Measurements from ENCODE around the gene ACSM3.
A peak's percentile ranks its signal among the peaks of the same experiment; 100 is the strongest.
"Not testable (repeated sequence)": the region's sequence is repeated elsewhere in the genome, so short reads cannot be mapped to it uniquely, and the experiment has no call there.

The ACSM3 gene

DNA sequence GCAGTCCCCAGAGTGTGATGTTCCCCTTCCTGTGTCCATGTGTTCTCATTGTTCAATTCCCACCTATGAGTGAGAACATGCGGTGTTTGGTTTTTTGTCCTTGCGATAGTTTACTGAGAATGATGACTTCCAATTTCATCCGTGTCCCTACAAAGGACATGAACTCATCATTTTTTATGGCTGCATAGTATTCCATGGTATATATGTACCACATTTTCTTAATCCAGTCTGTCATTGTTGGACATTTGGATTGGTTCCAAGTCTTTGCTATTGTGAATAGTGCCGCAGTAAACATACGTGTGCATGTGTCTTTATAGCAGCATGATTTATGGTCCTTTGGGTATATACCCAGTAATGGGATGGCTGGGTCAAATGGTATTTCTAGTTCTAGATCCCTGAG, 8.0 kb upstream of the ACSM3 start:
- DNase-seq (ENCODE audit: low read depth): not testable (repeated sequence)

DNA sequence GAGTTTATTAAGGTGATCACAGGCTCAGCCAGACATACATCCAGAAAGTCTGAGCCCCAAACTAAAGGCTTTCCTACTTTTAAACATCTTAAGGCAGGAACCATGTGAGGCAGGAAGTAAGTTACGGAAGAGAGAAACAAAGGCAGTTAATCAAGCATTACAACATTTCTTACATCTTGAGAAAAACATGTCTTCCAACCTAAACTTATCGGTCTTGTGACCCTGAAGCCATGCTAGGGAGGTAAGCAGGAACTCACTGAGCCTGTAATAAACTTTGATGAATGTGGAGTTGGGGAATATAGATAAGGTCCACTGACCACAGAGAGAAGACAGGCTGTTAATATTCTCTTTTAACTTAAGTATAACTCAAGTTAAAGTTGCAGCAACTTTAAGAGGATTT, 3.5 kb upstream of the ACSM3 start:
- no peak for DNase-seq (ENCODE audit: low read depth)

DNA sequence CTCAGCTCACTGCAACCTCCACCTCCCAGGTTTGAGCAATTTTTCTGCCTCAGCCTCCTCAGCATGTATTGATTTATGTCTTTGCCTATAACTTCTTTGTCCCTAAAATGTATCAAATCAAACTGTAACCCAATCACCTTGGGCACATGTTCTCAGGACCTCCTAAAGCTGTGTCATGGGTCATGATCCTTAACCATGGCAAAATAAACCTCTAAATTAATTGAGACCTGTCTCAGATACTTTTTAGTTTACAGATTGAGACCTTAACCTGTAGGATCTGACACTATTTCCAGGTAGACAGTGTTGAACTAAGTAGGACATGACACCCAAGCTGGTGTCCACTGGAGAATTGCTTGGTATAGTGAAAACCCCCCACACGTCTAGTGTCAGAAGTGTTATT, 2.6 kb upstream of the ACSM3 start:
- no peak for DNase-seq (ENCODE audit: low read depth)

DNA sequence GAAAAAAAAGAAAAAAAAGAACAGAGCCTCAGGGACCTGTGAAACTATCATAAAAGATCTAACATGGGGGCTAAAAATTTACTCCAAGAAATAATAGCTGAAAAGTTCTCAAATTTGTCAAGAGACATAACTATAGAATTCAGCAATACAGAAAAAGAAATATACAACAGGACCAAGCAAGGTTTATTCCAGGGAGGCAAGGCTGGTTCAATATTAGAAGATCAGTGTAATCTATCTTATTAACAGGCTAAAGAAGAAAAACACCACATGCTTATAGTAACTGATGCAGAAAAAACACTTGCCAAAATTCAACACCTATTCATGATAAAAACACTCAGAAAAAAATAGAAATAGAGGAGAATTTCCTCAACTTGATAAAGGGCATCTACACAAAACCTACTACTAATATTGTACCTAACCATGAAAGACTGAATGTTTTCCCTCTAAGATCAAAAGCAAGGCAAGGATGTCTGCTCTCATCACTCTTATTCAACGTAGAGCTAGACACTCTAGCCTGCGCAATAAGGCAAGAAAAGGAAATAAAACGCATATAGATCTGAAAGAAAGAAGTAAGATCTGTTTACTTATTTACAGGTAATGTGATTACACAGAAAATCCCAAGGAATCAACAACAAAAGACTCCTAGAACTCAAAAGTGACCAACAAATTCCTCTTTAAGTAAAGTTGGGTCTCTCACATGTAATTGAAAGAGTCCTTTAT, 1.2 kb upstream of the ACSM3 start:
- no peak for DNase-seq (ENCODE audit: low read depth)

DNA sequence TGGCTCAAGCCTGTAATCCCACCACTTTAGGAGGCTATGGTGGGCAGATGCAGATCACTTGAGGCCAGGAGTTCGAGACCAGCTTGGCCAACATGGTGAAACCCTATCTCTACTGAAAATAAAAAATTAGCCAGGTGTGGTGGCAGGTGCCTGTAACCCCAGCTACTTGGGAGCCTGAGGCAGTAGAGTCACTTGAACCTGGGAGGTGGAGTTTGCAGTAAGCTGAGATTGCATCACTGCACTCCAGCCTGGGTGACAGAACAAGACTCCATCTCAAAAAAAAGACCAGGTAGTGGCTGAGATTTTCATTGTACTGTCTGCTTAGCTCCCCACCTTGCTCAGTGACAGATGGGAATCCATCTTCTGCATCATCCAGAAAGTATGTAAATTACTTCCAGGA, 634 bp downstream of the ACSM3 start:
- DNase-seq (ENCODE audit: low read depth): not testable (repeated sequence)

DNA sequence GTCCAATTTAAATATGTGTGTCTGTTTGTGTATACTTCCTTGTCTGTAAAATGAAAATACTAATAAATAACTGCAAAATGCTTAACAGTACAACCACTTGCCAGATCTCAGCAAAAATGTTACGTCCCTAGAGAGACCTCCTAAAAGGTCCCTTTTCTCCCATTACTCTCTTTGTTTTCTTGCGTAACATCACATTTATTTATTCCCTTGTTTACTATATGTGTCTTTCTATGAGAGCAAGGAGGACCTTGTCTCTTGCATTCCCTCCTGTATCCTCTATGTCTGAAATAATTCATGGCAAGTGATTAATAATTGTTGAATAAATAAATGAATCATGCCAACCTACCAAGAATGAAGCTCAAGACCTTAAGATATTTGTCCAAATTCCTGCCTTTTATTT, 1.9 kb downstream of the ACSM3 start:
- no peak for DNase-seq (ENCODE audit: low read depth)

DNA sequence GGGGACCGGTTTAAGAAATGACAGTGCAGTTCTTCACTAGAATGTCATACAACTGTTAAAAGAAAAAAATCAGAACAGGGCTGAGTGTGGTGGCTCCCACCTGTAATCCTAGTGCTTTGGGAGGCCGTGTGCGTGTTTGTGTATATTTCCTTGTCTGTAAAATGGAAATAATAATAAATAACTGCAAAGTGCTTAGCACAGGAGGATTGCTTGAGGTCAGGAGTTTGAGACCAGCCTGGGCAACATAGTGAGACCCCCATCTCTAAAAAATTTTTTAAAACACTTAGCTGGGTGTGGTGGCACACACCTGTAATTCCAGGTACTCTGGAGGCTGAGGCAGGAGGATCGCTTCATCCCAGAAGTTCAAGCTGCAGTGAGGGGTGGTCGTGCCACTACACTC, 2.5 kb downstream of the ACSM3 start:
- DNase-seq (ENCODE audit: low read depth): no peak

DNA sequence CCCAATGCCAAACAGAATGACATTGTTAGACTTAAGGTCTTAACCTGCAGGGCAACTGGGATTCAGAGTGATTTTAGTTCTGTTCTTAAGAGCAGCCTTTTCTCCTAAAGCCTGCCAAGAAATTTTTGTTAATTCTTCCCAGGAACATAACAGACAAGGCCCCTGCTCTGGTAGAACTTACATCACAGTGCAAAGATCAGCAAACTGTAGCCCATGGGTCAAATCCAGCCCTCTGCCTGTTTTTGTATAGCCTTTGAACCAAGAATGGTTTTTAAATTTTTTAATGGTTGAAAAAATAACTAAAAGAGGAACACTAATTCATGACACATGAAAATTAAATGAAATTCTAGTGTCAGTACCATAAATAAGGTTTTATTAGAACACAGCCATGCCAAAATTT, 3.8 kb downstream of the ACSM3 start:
- no peak for DNase-seq (ENCODE audit: low read depth)

DNA sequence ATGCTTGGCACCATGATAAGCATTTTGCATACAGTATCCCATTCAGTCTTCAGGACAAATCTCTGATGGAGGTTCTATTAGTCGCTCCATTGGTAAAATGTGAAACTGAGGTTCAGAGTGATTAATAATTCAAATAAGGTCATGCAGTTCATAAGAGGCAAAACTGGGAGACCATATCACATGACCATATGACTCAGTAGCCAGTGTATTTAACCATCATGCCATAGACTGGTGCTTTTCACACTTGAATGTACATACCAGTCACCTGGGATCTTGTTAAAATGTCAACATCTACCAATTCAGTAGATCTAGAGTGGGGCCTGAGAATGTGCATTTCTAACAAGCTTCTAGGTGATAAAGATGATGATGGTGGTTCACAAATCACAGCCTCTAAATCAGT, 4.3 kb downstream of the ACSM3 start:
- no peak for DNase-seq (ENCODE audit: low read depth)

DNA sequence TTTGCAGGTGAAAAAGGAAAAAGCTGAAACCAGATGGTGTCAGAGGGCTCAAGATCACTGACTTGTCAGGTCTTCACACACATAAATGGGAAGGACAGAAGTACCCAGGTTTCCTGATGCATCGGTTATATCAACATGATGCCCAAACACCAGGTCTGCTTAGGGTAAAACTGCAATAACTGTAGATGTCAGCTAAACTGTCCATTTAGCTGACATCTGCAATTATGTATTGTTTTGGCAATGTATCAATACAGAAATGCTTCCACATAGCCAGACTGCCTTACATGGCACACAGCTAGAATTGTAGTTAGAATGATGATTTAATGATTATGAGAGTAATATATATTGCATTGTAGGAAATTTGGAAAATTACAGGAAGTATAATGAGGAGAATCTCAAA, 5.0 kb downstream of the ACSM3 start:
- DNase-seq (ENCODE audit: low read depth): no peak

DNA sequence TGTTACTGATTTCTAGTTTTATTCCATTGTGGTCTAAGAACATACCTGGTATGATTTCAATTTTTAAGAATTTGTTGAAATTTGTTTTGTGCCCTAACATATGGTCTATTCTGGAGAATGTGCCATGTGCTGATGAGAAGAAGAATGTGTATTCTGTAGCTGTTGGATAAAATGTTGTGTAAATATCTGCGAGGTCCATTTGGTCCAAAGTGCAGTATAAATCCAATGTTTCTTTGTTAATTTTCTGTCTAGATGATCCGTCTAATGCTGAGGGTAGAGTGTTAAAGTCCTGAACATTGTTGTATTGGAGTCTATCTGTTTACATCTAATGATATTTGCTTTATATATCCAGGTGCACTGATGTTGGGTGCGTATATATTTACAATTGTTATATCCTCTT, 9.9 kb downstream of the ACSM3 start:
- DNase-seq (ENCODE audit: low read depth): no peak

DNA sequence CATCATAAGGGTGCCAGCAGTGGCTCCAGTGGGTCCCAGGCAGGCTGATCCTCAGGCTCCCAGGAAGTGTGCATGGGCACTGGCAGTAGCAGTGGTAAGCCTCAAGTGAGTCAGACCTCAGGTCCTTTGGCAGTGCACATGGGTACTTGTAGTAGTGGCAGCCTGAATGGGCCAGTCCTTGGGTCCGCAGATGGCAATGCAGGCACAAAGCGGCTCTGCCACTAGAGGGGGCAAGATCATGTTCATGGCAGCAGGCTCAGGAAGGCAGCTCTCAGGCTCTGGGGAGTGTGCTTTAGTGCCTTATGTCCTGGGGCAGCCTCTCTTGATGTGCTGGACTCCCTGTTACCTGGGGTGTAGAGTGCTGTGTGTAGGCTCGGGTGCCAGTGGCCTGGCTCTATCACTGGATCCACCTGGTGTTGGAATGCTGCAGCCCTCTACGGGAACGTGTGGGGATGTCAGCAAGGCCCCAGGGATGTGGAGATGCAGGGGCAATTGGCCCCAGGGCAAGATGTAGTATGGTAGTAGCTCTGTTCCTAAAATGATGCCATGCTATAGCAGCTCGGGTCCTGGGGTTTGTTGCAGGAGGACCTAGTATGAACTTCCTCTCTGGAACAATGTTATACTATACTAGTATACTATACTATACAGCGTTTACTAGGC, 11.0 kb downstream of the ACSM3 start:
- DNase-seq (ENCODE audit: low read depth): peak; percentile 53

DNA sequence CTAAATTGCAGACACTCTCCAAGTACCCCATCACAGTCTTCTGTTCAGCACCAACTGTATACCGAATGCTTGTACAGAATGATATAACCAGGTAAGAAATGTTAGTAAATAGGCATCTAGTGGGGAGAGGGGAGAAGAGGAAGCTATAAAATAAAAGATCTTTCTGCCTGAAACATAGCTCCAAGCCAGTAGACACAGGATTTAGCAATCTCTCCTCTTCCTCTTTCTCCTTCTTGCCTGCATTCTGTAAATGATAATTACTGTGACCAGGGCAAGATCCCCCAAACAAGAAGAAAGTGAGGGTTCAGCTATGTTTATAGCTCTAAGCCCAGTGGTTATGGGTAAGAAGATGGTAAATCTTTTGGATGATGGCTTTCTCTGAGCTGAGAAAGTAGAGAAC, 17.9 kb downstream of the ACSM3 start:
- DNase-seq (ENCODE audit: low read depth): no peak

DNA sequence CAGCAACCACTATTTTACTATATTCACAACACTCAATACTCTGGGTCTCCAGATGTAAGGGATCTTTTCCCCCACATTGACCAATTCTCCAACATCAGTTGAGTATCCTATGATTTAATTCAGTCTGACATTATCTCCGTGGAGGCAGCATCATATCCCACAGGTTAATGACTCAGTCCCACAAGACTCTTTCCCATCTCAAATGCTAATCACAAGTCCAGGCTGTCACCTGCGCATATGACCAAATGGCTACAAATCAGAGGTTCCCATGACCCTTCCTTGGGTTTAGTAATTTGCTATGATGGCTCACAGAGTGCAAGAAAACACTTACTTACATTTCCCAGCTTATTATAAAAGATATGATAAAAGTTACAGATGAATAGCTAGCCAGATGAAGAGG, 18.7 kb downstream of the ACSM3 start:
- DNase-seq (ENCODE audit: low read depth): no peak

DNA sequence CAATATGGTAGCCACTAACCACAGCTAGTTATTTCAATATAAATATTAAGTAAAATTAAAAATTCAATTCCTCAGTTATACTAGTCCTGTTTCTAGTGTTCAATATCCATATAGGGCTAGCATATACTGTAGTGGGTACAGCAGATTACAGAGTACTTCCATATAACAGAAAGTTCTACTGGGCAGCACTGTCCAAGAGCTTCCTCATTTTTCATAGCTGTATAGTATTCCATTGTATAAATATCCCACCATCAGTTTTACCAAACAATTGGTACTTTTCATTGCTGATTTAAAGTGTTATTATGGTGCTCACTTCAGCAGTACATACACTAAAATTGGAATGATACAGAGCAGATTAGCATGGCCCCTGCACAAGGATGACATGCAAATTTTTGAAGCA, 20.4 kb downstream of the ACSM3 start:
- no peak for DNase-seq (ENCODE audit: low read depth)

DNA sequence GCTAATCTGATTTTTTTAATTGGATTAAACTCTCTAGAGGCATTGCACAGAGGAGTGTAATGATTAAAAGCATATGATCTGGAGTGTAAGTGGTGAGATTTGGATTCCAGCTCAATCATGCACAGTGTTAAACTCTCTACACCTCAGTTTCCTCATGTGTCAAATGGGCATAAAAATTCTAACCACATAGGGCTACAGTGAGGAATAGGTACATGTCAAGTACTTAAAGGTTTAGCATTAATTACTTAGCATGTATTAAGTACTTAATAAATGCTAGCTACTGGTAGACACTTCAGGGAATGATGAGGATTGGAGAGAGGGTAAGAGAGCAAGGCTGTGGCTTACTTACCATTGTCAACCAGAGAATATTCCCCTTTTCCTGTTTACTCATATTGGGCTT, 25.3 kb downstream of the ACSM3 start:
- DNase-seq (ENCODE audit: low read depth): no peak

DNA sequence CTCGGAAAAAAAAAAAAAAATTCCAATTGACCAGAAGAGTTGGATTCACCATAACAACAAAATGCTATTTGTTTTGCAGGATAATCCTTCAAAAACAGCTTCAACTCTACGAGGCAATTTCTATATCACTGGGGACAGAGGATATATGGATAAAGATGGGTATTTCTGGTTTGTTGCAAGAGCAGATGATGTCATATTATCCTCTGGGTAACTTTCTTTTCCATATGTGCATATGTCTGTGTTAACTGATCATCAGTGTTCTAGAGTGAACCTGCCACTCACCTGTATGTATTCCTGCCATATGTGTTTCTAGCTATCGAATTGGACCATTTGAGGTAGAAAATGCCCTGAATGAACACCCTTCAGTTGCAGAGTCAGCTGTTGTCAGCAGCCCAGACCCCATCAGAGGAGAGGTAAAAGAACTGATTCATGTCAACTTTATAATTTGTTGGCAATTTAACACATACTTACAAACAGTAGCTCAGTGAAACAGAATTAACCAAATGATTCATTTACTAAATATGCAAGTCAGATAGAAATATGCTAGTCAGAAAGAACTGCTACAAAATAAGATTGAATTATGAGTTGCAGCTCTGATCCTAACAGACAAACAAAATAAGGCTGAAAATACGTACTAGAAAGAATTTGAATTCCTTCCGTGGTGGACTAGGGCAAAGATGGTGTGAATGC, 28.3 kb downstream of the ACSM3 start:
- no peak for DNase-seq (ENCODE audit: low read depth)

DNA sequence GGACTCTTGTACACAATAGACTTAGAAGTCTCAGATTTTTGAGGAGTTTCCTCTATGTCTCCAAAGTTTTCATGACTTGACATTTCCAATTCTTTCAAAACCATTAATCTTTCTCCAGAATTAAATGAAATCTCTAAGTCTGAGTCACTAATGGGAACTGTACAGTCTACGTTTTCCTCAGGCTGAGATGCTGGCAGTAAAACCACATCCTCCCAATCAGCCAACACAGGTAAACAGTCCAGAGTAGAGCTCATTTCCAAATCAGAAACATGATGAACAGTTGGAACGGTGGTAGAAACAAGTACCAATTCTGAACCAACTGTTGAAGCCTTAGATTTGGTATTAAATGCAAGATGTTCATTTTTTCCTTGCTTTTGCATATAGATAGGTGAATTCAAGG, 34.5 kb downstream of the ACSM3 start:
- DNase-seq (ENCODE audit: low read depth): no peak

DNA sequence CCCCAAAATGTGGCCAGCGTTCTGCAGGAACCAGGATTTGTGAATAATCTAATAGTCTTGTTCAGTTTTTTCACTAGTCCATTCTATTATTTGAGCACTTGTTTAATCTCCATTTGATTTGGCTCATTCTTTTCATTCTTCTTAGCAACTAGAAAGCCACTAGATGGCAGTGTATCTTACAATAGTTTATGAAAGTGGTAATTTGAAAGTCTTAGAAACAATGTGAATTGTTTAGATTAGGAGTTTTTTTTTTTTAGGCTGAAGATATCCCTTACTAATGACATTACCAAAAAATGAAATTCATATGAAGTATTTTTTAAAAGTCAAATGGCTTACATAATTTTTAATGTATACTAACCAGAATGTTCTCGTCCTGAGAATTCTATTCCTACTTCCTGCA, 35.8 kb downstream of the ACSM3 start:
- DNase-seq (ENCODE audit: low read depth): peak; percentile 42

DNA sequence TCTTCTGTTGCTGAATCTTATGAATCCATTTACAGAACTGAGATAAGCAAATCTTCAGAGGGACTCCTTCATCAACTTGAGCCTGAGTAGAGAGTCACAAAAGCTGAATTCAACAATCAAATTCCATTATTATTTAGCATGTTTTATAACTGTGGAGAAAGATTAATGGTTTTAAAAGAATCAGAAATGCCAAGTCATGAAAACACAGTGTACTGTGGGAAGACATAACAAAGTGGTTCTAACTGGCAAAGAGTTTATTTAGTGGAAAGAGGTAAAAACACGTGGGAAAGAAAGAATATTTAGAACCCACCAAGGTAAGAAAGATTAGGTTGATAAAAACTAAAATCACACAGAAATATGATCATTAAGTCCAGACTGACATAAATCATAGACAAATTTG, 37.5 kb downstream of the ACSM3 start:
- no peak for DNase-seq (ENCODE audit: low read depth)

DNA sequence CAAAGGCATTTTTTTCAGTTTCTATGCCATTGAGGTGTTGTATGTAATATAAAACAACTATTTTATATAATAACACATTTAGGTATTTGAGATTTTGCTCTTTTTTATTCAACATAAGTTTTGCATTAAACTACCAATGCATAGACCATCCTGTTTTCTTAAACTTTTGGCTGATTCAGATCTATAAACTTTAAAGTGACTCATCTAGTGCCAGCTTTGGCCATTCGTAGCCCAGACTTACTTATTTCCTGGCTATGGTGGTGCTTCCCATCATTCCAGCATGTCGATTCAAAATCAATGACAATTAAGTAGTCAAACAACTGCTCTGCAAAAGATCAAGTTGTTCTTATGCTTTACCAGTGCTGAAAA, 39.4 kb downstream of the ACSM3 start:
- peak; percentile 11 for DNase-seq (ENCODE audit: low read depth)

DNA sequence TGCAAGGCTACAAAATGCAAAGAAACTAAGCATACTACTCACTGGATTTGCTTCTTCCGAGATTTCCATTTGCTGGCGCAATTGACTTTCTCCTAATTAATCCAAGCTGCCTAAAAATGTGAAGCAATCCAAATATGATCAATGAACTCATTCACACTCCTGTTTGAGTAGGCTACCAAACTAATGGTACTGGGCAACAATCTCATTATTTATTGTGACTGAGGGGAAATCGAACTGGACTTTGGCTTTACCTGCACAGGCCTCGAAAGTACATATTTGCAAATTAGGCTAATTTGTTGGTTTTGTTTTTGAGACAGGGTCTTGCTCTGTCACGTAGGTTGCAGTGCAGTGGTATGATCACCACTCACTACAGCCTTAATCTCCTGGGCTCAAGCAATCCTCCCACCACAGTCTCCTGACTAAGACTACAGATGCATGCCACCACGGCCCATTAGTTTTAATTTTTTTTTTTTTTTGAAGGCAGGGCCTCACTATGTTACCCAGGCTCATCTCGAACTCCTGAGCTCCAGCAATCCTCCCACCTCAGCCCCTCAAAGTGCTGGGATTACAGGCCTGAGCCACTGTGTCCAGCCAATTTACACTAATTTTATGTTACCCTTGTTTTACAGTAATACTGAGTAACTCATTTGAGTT, 39.9 kb downstream of the ACSM3 start:
- no peak for DNase-seq (ENCODE audit: low read depth)

DNA sequence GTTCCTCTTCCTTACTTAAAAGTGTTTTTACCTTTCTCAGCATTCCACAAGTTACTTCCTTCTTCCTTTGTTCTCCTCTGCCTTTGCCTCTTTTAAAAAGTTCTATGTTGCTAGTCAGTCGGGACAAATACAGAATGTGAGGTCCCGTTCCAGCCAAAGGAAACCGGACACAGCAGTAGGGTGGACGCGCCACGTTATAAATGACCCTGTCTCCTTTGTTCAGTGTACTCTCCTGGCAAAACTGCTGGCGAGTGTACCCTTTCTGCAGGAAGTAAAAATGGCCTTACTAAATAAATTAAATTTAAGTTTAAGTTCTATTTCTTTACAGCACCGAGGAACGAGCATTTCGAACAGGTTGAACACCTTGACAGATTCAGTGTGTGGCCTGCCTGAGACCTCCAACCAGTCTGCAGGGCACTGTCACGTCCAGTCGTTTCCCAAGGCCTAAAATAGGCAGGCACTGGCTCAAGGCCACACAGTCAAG, 41.9 kb downstream of the ACSM3 start:
- not testable (repeated sequence) for DNase-seq (ENCODE audit: low read depth)

Data from fibroblast of gingiva (primary cell).